ENCODE measurements around the gene EDRF1.
A peak's percentile ranks its signal among the peaks of the same experiment; 100 is the strongest.
"Not testable (repeated sequence)": the region's sequence is repeated elsewhere in the genome, so short reads cannot be mapped to it uniquely, and the experiment has no call there.

EDRF1 gene

DNA sequence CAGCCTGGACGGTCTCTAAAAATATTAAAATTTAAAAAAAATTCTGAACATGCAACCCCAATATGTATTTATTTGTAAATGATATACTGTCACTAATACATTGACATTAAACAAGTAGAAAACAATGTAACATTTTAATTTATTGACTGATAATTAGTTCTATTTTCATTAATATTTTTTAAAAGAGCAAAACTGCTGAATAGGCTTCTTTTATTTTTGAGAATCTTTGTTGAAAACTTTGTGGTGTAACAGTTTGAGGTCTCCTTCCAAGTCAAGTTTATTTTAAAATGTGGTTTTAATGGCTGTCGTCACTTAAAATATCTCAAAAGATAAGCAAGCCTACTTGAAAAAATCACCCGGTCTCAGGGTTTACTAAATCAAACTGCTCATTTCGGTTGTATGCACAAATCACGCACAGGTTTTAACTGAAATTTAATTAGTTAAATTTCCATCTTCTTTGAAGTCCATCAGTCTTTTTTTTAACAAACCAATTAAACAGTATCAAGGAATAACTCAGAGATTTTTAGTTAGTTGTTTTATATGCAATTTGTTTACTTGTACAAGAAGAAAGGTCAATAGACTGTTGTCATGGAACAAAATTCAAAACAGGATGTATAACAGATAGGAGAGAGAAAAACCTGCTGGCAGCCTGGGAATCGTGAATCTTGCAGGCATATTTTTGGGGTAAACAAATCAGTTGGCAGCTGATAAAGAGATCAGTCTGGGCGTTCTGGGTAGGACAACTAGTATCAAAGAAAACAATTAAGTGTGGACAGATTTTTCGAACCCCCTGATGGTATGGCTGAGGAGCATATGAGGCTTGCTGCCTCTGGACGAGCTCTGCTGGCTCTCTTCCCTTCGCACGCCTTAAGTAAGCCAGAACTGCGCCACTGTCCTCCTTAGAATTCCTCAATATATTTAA, 9.7 kb upstream of the EDRF1 start:
- TF ChIP-seq, protein P1, sequence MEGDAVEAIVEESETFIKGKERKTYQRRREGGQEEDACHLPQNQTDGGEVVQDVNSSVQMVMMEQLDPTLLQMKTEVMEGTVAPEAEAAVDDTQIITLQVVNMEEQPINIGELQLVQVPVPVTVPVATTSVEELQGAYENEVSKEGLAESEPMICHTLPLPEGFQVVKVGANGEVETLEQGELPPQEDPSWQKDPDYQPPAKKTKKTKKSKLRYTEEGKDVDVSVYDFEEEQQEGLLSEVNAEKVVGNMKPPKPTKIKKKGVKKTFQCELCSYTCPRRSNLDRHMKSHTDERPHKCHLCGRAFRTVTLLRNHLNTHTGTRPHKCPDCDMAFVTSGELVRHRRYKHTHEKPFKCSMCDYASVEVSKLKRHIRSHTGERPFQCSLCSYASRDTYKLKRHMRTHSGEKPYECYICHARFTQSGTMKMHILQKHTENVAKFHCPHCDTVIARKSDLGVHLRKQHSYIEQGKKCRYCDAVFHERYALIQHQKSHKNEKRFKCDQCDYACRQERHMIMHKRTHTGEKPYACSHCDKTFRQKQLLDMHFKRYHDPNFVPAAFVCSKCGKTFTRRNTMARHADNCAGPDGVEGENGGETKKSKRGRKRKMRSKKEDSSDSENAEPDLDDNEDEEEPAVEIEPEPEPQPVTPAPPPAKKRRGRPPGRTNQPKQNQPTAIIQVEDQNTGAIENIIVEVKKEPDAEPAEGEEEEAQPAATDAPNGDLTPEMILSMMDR (IDR thresholded peaks at IDR 0.05; ENCODE audit: low read depth, low read length, poor library complexity, severe bottlenecking) = no peak
- 0 out of 2 replicates have a peak, but pooled peaks have one; percentile 43 for TF ChIP-seq EZH2phosphoT487 (IDR thresholded peaks at IDR 0.05; ENCODE audit: borderline replicate concordance, low read length)
- no peaks in the 10 kb centered on the region for H3K9me2 ChIP-seq (replicated peaks; ENCODE audit: control insufficient read depth, low read length)
- H3F3A ChIP-seq (ENCODE audit: control insufficient read depth, insufficient read depth) = no peaks in the 10 kb centered on the region
- H3K27me3 ChIP-seq (ENCODE audit: control insufficient read depth, low read length) = peaks cover 29% of the 10 kb centered on the region
- no peak overlapping the region for H3K4me2 ChIP-seq (ENCODE audit: low read length)
- no peaks in the 10 kb centered on the region for H4K20me1 ChIP-seq (ENCODE audit: control insufficient read depth, insufficient read depth, low read depth, low read length)
- H3K4me1 ChIP-seq (ENCODE audit: control insufficient read depth, low read length) = no peaks in the 10 kb centered on the region
- H3K27ac ChIP-seq (ENCODE audit: low read depth, low read length) = no peak overlapping the region
- no peaks in the 10 kb centered on the region for H3K9me3 ChIP-seq (ENCODE audit: control insufficient read depth, insufficient read depth, low read length)
- no peaks in the 10 kb centered on the region for H3K36me3 ChIP-seq (ENCODE audit: control insufficient read depth, low read length)
- H3K4me3 ChIP-seq (ENCODE audit: low read length) = no peak overlapping the region
- H3K79me2 ChIP-seq (ENCODE audit: control insufficient read depth, low read length) = no peaks in the 10 kb centered on the region

DNA sequence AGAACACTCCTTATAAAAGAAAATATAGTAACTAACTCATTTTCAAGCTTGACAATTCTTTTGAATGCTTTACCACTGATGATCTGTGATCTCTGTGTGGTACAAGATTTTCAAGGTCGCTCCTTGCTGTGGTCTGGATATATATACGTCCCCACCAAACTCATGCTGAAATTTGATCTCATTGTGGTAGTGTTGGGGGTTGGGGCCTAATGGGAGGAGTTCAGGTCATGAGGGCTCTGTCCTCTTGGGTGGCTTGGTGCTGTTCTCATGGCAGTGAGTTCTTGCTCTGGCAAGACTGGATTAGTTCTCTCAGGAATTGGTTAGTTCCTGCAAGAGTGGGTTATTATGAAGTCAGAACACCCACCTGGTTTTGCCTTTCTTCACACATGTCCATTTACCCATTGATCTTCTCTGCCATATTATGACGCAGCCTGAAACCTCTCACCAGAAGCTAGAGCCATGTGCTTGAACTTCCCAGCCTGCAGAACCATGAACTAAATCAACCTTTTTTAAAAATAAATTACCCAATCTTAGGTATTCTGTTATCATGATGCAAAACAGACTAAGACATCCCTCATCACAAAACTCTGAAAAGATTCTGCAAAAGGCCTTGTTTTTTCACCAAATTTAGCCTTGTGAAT, 8.3 kb upstream of the EDRF1 start:
- Histone ChIP-seq H3K4me3 (ENCODE audit: low read length) (no peak overlapping the region), H4K20me1 (ENCODE audit: control insufficient read depth, insufficient read depth, low read depth, low read length) (no peaks in the 10 kb centered on the region)

DNA sequence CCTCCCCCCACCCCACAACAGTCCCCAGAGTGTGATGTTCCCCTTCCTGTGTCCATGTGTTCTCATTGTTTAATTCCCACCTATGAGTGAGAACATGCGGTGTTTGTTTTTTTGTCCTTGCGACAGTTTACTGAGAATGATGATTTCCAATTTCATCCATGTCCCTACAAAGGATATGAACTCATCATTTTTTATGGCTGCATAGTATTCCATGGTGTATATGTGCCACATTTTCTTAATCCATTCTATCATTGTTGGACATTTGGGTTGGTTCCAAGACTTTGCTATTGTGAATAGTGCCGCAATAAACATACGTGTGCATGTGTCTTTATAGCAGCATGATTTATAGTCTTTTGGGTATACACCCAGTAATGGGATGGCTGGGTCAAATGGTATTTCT, 4.8 kb upstream of the EDRF1 start:
- not testable (repeated sequence) for H3K9me3 ChIP-seq (ENCODE audit: control insufficient read depth, insufficient read depth, low read length); H3K4me3 ChIP-seq (ENCODE audit: low read length); H3K36me3 ChIP-seq (ENCODE audit: control insufficient read depth, low read length); H3K79me2 ChIP-seq (ENCODE audit: control insufficient read depth, low read length); H3K9me2 ChIP-seq (replicated peaks; ENCODE audit: control insufficient read depth, low read length); H3K27ac ChIP-seq (ENCODE audit: low read depth, low read length); H4K20me1 ChIP-seq (ENCODE audit: control insufficient read depth, insufficient read depth, low read depth, low read length); H3K4me1 ChIP-seq (ENCODE audit: control insufficient read depth, low read length); H3K4me2 ChIP-seq (ENCODE audit: low read length); H3F3A ChIP-seq (ENCODE audit: control insufficient read depth, insufficient read depth)
- peaks cover 18% of the 10 kb centered on the region for H3K27me3 ChIP-seq (ENCODE audit: control insufficient read depth, low read length)

More for the DNA sequence above, 8.3 kb upstream of the EDRF1 start:
- no peaks in the 10 kb centered on the region for H3K9me2 ChIP-seq (replicated peaks; ENCODE audit: control insufficient read depth, low read length)
- TF ChIP-seq, protein P1 (IDR thresholded peaks at IDR 0.05; ENCODE audit: low read depth, low read length, poor library complexity, severe bottlenecking) = no peak
- TF ChIP-seq EZH2phosphoT487 (IDR thresholded peaks at IDR 0.05; ENCODE audit: borderline replicate concordance, low read length) = no peak
- H3K27ac ChIP-seq (ENCODE audit: low read depth, low read length) = no peak overlapping the region
- H3K36me3 ChIP-seq (ENCODE audit: control insufficient read depth, low read length) = no peaks in the 10 kb centered on the region
- H3K4me1 ChIP-seq (ENCODE audit: control insufficient read depth, low read length) = no peaks in the 10 kb centered on the region
- H3K27me3 ChIP-seq (ENCODE audit: control insufficient read depth, low read length) = peaks cover 29% of the 10 kb centered on the region
- H3K4me2 ChIP-seq (ENCODE audit: low read length) = no peak overlapping the region
- H3K79me2 ChIP-seq (ENCODE audit: control insufficient read depth, low read length) = no peaks in the 10 kb centered on the region
- no peaks in the 10 kb centered on the region for H3K9me3 ChIP-seq (ENCODE audit: control insufficient read depth, insufficient read depth, low read length)
- H3F3A ChIP-seq (ENCODE audit: control insufficient read depth, insufficient read depth) = no peaks in the 10 kb centered on the region

DNA sequence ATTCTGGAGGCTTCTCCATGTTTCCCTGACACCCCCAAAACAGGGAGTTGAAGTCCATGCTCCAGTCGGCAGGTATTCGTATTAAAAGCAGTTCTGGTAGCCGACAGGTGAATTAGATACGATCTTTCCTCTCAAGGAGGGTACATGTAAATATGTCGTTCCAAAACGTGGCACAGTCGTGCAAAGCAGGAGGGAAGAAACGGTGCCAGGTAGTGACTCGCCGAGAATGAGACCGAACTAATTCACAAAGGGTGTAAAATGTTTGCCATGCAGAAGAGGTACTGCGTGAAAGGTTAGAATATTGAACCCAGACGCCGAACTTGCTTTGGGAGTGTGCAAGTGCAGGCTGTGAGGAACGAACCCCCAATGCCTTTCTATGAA, 483 bp downstream of the EDRF1 start:
- no peaks in the 10 kb centered on the region for H3F3A ChIP-seq (ENCODE audit: control insufficient read depth, insufficient read depth)
- TF ChIP-seq, protein P1 (IDR thresholded peaks at IDR 0.05; ENCODE audit: low read depth, low read length, poor library complexity, severe bottlenecking) = no peak
- no peak for TF ChIP-seq EZH2phosphoT487 (IDR thresholded peaks at IDR 0.05; ENCODE audit: borderline replicate concordance, low read length)
- peaks cover 44% of the 10 kb centered on the region for H3K79me2 ChIP-seq (ENCODE audit: control insufficient read depth, low read length)
- peak overlapping the region; percentile 89 for H3K4me3 ChIP-seq (ENCODE audit: low read length)
- peaks cover 24% of the 10 kb centered on the region for H3K4me1 ChIP-seq (ENCODE audit: control insufficient read depth, low read length)
- H3K36me3 ChIP-seq (ENCODE audit: control insufficient read depth, low read length) = peaks cover 52% of the 10 kb centered on the region
- H3K9me2 ChIP-seq (replicated peaks; ENCODE audit: control insufficient read depth, low read length) = no peaks in the 10 kb centered on the region
- peak overlapping the region; percentile 65 for H3K4me2 ChIP-seq (ENCODE audit: low read length)
- H3K27ac ChIP-seq (ENCODE audit: low read depth, low read length) = peak overlapping the region; percentile 49
- H4K20me1 ChIP-seq (ENCODE audit: control insufficient read depth, insufficient read depth, low read depth, low read length) = no peaks in the 10 kb centered on the region
- H3K27me3 ChIP-seq (ENCODE audit: control insufficient read depth, low read length) = no peaks in the 10 kb centered on the region
- H3K9me3 ChIP-seq (ENCODE audit: control insufficient read depth, insufficient read depth, low read length) = no peaks in the 10 kb centered on the region

All from DOHH2 (cell line).